Aorta (tissue), 5 donors: ENCODE results near the gene JAM3. TPM values are rescaled to one million over a fixed set of nuclear protein-coding genes. Genes with fewer than 3 reads are reported as not detected.

Source experiments
- ATAC-seq: fragments of 200-7000 bp; cut with Tn5 transposase; one replicate; pipeline ENCODE4 v1.9.1; 2022; ENCODE audit warnings: moderate library complexity; ENCODE audit not compliant: low FRiP score
- DNase-seq, 2 donors: peaks; one replicate each; pipeline ENCODE4 v3.0.0-alpha.2; 2020
- H3K27ac ChIP-seq, 2 donors: one replicate each; pipeline ENCODE4 v1.5.1; 2013; ENCODE audit warnings: low read length in 2 of 2, mild to moderate bottlenecking in 2 of 2, moderate library complexity in 2 of 2, control low read depth in 1 of 2, inconsistent platforms in 1 of 2, low read depth in 1 of 2
- H3K27me3 ChIP-seq, 2 donors: one replicate each; pipeline ENCODE4 v1.6.1; 2013; ENCODE audit warnings: control low read depth in 1 of 2, low read length in 1 of 2, mild to moderate bottlenecking in 1 of 2, moderate library complexity in 1 of 2; ENCODE audit not compliant: insufficient read depth in 2 of 2, control insufficient read depth in 1 of 2
- H3K36me3 ChIP-seq, 2 donors: one replicate each; pipeline ENCODE4 v1.6.1; 2013; ENCODE audit warnings: control low read depth in 1 of 2, low read length in 1 of 2, mild to moderate bottlenecking in 1 of 2; ENCODE audit not compliant: insufficient read depth in 2 of 2, control insufficient read depth in 1 of 2
- H3K4me1 ChIP-seq, 2 donors: one replicate each; pipeline ENCODE4 v1.6.1; 2013; ENCODE audit warnings: low read length in 2 of 2, control low read depth in 1 of 2, mild to moderate bottlenecking in 1 of 2, moderate library complexity in 1 of 2; ENCODE audit not compliant: insufficient read depth in 2 of 2, control insufficient read depth in 1 of 2
- H3K4me3 ChIP-seq, 2 donors: one replicate each; pipeline ENCODE4 v1.5.1; 2013; ENCODE audit warnings: low read length in 2 of 2, control low read depth in 1 of 2, mild to moderate bottlenecking in 1 of 2
- H3K9me3 ChIP-seq: one replicate; pipeline ENCODE4 v1.6.1; 2013; ENCODE audit warnings: mild to moderate bottlenecking, low read length; ENCODE audit not compliant: control insufficient read depth
- WGBS, 2 donors: extraction: QIAGEN DNeasy Blood & Tissue Kit; methylation state at CpG; one replicate each; pipeline ENCODE4 v1.1.7; 2013; 5-methylcytosine and 5-hydroxymethylcytosine counted together
- intact Hi-C, 2 donors: fragments of 100-400 bp; cut with DNase I; formaldehyde crosslinking; loops; one replicate each; pipeline versions ENCODE4 v1.14.2 to v1.15.0; 2022
- polyA plus RNA-seq, 2 donors: library from polyadenylated mRNA; stranded (reverse); fragments of 200-250 nt; gene quantifications; one replicate each; pipeline ENCODE4 v1.2.3, GENCODE V29; 2013
- total RNA-seq, 2 donors: library from RNA; stranded (reverse); fragmentation: NEBNext Ultra II Directional; extraction: Animal tissue kit (Norgen Biotek cat#: 25700); gene quantifications; one replicate each; pipeline ENCODE4 v1.2.1, GENCODE V29; 2021
- donor health status: healthy with polysubstance abuse.
- donor health status: Bipolar disorder and iron deficiency.
- donor health status: DM: no; HTN: no; CAD: no.
- donor health status: DM: no; HTN: no; CAD: no.
- donor health status: DM: yes; HTN: yes; CAD: no.

JAM3 gene
- total and polyA plus RNA-seq, 4 donors: 22.2 to 102 (median 75.9) TPM

DNA sequence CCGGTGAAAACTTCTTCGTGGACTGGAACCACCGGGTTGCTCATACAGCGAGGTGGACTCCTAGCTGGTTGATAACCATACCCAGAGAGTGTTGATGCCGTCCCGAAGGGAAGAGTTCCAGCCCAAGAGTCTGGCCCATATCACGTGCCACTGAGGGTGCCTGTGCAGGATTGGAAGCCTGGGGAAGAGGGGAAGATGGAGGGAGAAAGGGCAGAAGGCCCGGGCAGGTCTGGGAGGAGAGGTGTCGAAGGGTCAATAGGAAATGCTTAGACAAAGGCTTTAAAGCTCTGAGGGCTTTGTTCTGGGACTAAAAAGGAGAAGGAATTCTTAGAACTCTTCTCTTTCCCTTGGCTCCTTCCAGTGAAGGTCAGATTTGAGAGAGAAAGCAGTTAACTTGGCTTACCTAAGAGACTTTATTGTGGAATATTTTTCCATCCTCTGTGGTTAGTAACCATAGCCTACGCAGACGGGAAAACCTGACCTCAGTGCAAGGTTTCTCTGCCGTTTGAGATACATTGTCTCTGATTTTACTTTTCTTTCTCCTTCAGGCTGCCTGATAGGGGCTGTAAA is 70.5 kb downstream of the JAM3 start:
- ATAC-seq (peak; percentile 62), DNase-seq (no peak)
- intact Hi-C loops: loop anchor here (1.0 to 5.0 kb wide), 3 partner anchors 67 to 89 kb away; partner anchors contain the start of gene JAM3 (in 1 of the 2)
- 39 to 44% methylated on average over 12 of the region's 12 CpGs for WGBS, 2 donors
- Histone ChIP-seq H3K4me3 (no peak overlapping the region), H3K27ac (peak overlapping the region; percentile 55 to 84), H3K9me3 (no peaks in the 10 kb centered on the region), H3K4me1 (no peaks in the 10 kb centered on the region), H3K36me3 (no peaks in the 10 kb centered on the region), H3K27me3 (no peaks in the 10 kb centered on the region)

DNA sequence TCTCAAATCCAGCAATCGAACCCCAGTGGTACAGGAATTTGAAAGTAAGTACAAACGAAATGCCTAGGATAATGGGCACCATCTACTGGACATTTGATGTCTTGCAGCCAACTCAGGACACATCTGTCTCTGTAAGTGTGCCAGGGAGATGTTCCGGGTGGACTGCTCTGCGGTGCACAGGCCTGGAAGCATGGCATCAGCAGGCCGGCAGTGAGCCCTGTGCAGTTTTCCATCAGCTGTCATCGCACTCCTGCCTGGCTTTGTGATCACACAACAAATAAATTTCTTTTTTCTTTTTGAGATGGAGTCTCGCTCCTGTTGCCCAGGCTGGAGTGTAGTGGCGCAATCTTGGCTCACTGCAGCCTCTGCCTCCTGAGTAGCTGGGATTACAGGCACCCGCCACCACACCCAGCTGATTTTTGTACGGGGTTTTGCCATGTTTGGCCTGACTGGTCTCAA is 71.0 kb downstream of the JAM3 start:
- Histone ChIP-seq H3K36me3 (no peaks in the 10 kb centered on the region), H3K27me3 (no peaks in the 10 kb centered on the region), H3K9me3 (no peaks in the 10 kb centered on the region), H3K4me1 (no peaks in the 10 kb centered on the region), H3K4me3 (no peak overlapping the region), H3K27ac (peak overlapping the region; percentile 55 to 84)
- 39 to 43% methylated on average over 10 of the region's 10 CpGs for WGBS, 2 donors
- ATAC-seq: peak; percentile 93
- intact Hi-C loops: loop anchor here (1.0 to 10.0 kb wide), 6 partner anchors 68 to 215 kb away; partner anchors contain the start of genes IGSF9B (in 1 of the 2) and JAM3 (in 1 of the 2)
- DNase-seq: no peak

DNA sequence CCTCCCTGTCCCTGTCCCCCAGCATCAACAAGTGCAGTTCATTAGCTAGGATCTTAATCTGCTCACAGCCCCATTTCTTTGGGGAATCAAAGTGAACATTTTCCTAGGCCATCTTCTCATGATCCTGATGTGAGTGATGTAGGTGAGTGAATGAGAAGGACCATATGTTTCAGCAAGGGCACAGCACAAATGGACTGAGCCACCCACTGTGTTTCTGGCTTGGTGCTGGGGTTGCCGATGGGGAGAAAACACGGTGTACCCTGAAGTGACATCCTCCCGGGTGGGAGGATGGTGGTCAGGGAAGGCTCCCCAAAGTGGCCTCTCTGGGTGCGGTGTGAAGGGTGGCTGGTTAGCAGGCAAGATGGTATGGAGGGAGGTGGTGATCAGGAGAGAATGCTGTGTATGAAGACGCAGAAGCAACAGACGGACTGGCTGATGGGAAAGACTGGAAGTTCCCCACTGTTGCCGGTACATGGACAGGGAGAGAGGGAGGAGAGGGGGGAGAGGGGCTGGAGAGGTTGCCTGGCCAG is 72.2 kb downstream of the JAM3 start:
- intact Hi-C loops: loop anchor here (5.0 to 10.0 kb wide), 3 partner anchors 186 to 216 kb away; partner anchors contain the start of gene IGSF9B (in 1 of the 2)
- Histone ChIP-seq H3K27ac (no peak overlapping the region), H3K36me3 (no peaks in the 10 kb centered on the region), H3K4me1 (no peaks in the 10 kb centered on the region), H3K27me3 (no peaks in the 10 kb centered on the region), H3K9me3 (no peaks in the 10 kb centered on the region), H3K4me3 (no peak overlapping the region)
- WGBS, 2 donors: 83 to 88% methylated on average over 7 of the region's 7 CpGs
- no peak for DNase-seq
- no peak for ATAC-seq

DNA sequence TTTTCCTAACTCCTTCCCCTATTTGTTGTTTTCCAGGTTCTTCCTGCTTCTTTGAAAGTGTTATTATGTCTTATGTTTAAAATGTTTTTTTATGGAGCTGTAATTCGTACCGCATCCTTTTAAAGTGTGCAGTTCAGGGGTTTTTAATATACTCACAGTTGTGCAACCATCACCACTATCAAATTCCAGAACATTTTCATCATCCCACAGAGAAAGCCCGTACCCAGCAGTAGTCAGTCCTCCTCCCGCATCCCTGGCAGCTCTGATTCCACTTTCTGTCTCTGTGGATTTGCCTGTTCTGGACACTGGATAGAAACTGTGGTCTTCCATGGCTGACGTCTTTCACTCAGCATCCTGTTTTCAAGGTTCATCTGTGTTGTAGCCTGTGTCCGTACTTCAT is 73.7 kb downstream of the JAM3 start:
- ATAC-seq: no peak
- Histone ChIP-seq H3K9me3 (no peaks in the 10 kb centered on the region), H3K36me3 (no peaks in the 10 kb centered on the region), H3K27me3 (no peaks in the 10 kb centered on the region), H3K4me3 (no peak overlapping the region), H3K27ac (no peak overlapping the region), H3K4me1 (no peaks in the 10 kb centered on the region)
- WGBS, 2 donors: 81 to 85% methylated on average over 6 of the region's 6 CpGs
- intact Hi-C loops: loop anchor here (5.0 to 10.0 kb wide), 3 partner anchors 188 to 218 kb away; partner anchors contain the start of gene IGSF9B (in 1 of the 2)
- DNase-seq: no peak

DNA sequence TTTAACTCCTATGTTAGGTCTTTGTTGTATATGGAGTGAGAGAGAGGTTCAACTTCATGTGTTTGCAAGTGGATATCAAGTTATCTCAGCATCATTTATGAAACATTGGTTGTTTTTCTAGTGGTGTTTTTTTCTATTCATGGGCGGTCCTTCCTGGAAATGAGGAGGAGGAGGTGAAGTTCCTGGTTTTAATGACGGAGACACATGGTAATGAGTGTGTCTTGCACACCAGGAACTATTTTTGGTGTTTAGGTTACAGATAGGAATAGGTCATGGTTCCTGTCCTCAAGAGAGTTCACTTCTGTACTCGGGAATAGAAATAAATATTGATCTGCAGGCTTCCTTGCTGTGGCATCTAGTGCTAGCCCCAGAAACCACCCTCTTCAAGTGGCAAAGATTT is 74.9 kb downstream of the JAM3 start:
- ATAC-seq: no peak
- WGBS, 2 donors: 78% methylated on average over 3 of the region's 3 CpGs
- H3K36me3 ChIP-seq: no peaks in the 10 kb centered on the region
- H3K27me3 ChIP-seq: no peaks in the 10 kb centered on the region
- DNase-seq: no peak
- H3K27ac ChIP-seq: no peak overlapping the region
- no peak overlapping the region for H3K4me3 ChIP-seq
- no peaks in the 10 kb centered on the region for H3K4me1 ChIP-seq
- no peaks in the 10 kb centered on the region for H3K9me3 ChIP-seq
- intact Hi-C loops: loop anchor here (5.0 to 10.0 kb wide), 3 partner anchors 189 to 219 kb away; partner anchors contain the start of gene IGSF9B (in 1 of the 2)

DNA sequence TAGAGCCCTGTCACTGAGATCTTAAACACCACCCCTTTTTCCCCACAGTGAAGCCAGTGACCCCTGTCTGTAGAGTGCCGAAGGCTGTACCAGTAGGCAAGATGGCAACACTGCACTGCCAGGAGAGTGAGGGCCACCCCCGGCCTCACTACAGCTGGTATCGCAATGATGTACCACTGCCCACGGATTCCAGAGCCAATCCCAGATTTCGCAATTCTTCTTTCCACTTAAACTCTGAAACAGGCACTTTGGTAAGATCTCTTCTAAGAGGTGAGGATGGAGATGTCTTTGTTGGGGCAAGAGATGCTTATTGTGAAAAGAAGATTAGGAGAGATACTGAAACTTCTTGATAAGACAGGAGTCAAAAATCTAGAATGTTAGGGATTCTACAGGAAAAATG is 75.9 kb downstream of the JAM3 start:
- peaks cover 0 to 1% of the 10 kb centered on the region in 2 donors for H3K36me3 ChIP-seq
- ATAC-seq: no peak
- WGBS, 2 donors: 85 to 89% methylated on average over 5 of the region's 5 CpGs

DNA sequence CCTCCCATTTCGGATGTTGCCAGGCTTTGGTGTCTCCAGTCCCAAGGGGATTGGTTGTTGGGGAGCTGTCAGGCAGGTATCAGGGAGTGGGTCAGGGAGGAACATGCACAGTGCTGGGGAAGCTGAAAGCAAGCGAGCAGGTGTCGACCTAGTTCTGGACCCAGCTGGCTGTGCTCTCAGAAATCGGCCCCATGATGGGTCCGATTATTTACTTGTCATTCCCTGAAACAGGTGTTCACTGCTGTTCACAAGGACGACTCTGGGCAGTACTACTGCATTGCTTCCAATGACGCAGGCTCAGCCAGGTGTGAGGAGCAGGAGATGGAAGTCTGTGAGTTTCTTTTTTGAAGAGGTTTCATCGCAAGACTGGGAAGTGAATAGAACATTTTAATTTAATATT is 76.8 kb downstream of the JAM3 start:
- ATAC-seq (no peak), DNase-seq (no peak)
- H3K9me3 ChIP-seq: no peaks in the 10 kb centered on the region
- H3K4me3 ChIP-seq: no peak overlapping the region
- no peak overlapping the region for H3K27ac ChIP-seq
- H3K4me1 ChIP-seq: no peaks in the 10 kb centered on the region
- intact Hi-C loops: loop anchor here in 1 of 2 donors (10.0 kb wide), 2 partner anchors 191 to 221 kb away; partner anchors contain the start of gene IGSF9B
- peaks cover 0 to 1% of the 10 kb centered on the region in 2 donors for H3K36me3 ChIP-seq
- WGBS, 2 donors: 91 to 94% methylated on average over 8 of the region's 8 CpGs
- H3K27me3 ChIP-seq: no peaks in the 10 kb centered on the region

More for the DNA sequence above, 75.9 kb downstream of the JAM3 start:
- Histone ChIP-seq H3K4me1 (no peaks in the 10 kb centered on the region), H3K27me3 (no peaks in the 10 kb centered on the region), H3K4me3 (no peak overlapping the region), H3K9me3 (no peaks in the 10 kb centered on the region), H3K27ac (no peak overlapping the region)
- no peak for DNase-seq
- intact Hi-C loops: loop anchor here (5.0 to 10.0 kb wide), 3 partner anchors 190 to 220 kb away; partner anchors contain the start of gene IGSF9B (in 1 of the 2)

DNA sequence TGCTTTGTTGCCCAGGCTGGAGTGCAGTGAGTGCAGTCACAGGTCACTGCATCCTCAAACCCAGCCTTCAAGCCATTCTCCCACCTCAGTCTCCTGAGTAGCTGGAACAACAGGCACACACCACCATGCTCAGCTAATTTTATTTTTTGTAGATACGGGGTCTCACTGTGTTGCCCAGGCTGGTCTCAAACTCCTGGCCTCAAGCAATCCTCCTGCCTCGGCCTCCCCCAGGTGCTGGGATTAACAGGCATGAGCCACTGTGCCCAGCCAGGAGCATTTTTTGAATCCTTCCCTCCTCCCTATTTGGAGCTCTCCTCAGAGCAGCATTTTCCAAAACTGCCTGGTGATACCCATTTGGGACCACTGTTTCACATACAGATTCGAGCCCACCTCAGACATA is 77.7 kb downstream of the JAM3 start:
- ATAC-seq: no peak
- H3K9me3 ChIP-seq: no peaks in the 10 kb centered on the region
- H3K36me3 ChIP-seq: peaks cover 0 to 1% of the 10 kb centered on the region in 2 donors
- H3K4me3 ChIP-seq: no peak overlapping the region
- no peak for DNase-seq
- no peaks in the 10 kb centered on the region for H3K4me1 ChIP-seq
- H3K27me3 ChIP-seq: no peaks in the 10 kb centered on the region
- 95 to 98% methylated on average over 3 of the region's 3 CpGs for WGBS, 2 donors
- intact Hi-C loops: loop anchor here in 1 of 2 donors (10.0 kb wide), 2 partner anchors 192 to 222 kb away; partner anchors contain the start of gene IGSF9B
- no peak overlapping the region for H3K27ac ChIP-seq
